Upper lobe of left lung (tissue), 4 donors: Measurements from ENCODE around the gene CTXND1.

Source experiments
- CTCF ChIP-seq, 6 experiments: fragments of 450-650 bp in 4 of 6; fragments of 200-600 bp in 2 of 6; sonication (generic) in 2 of 6; IDR thresholded peaks; one replicate each; pipeline ENCODE4 v1.5.1; 2016 to 2019; ENCODE audit warnings: antibody characterized with exemption in 6 of 6
- EP300 ChIP-seq, 4 donors: sonication (generic); formaldehyde crosslinking; IDR thresholded peaks; one replicate each; pipeline ENCODE4 v1.5.1; 2017; ENCODE audit warnings: antibody characterized with exemption in 4 of 4, control low read depth in 2 of 4

- no peak for TF ChIP-seq EP300 (IDR thresholded peaks at IDR 0.05)
- no peak for TF ChIP-seq CTCF (IDR thresholded peaks at IDR 0.05)
Measured at GRCh38 chr15:80274996-80275395, 23.0 kb upstream of the CTXND1 start.
